ENCODE measurements around the gene NKD1.

NKD1 gene

GRCh38 chr16:50653633-50654519 lies 105.7 kb downstream of the NKD1 start:
- H3K36me3 ChIP-seq, result no peaks in the 10 kb centered on the region
- H3K27me3 ChIP-seq, result no peaks in the 10 kb centered on the region
- no peak overlapping the region for H3K4me3 ChIP-seq (ENCODE audit: low read depth, low read length)
- no peaks in the 10 kb centered on the region for H3K9me3 ChIP-seq
- no peaks in the 10 kb centered on the region for H3K4me1 ChIP-seq
- TF ChIP-seq, protein P1, sequence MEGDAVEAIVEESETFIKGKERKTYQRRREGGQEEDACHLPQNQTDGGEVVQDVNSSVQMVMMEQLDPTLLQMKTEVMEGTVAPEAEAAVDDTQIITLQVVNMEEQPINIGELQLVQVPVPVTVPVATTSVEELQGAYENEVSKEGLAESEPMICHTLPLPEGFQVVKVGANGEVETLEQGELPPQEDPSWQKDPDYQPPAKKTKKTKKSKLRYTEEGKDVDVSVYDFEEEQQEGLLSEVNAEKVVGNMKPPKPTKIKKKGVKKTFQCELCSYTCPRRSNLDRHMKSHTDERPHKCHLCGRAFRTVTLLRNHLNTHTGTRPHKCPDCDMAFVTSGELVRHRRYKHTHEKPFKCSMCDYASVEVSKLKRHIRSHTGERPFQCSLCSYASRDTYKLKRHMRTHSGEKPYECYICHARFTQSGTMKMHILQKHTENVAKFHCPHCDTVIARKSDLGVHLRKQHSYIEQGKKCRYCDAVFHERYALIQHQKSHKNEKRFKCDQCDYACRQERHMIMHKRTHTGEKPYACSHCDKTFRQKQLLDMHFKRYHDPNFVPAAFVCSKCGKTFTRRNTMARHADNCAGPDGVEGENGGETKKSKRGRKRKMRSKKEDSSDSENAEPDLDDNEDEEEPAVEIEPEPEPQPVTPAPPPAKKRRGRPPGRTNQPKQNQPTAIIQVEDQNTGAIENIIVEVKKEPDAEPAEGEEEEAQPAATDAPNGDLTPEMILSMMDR (IDR thresholded peaks at IDR 0.05; ENCODE audit: low read depth, low read length), result no peak
- DNase-seq, result no peak

- H3K4me3 ChIP-seq (ENCODE audit: low read depth, low read length), result no peak overlapping the region
- TF ChIP-seq, protein P1 (IDR thresholded peaks at IDR 0.05; ENCODE audit: low read depth, low read length), result no peak
Measured at GRCh38 chr16:50655558-50656055, 107.4 kb downstream of the NKD1 start.

DNA sequence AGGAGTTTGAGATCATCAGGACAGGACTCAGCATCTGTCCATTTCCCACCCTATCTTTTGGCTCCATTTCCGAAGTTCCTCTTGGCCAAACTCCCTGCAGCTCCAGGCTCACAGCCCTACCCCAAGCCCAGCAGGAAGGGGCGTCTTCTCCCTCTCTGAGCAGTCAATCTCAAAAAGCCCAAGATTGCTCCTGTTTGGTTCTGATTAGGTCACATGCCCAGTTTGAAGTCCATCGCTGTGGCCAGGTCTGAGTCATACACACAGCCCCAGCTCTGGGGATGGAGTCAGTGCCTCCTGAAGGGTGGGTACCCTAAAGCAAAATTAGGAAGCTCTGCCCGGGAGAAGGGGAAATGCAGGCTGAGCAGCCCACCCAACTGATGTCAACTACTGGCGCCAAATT lies 109.0 kb downstream of the NKD1 start:
- TF ChIP-seq, protein P1 (IDR thresholded peaks at IDR 0.05; ENCODE audit: low read depth, low read length), result no peak
- no peak for DNase-seq

More at GRCh38 chr16:50655558-50656055, 107.4 kb downstream of the NKD1 start:
- Histone ChIP-seq H3K36me3 (no peaks in the 10 kb centered on the region), H3K27me3 (no peaks in the 10 kb centered on the region), H3K9me3 (no peaks in the 10 kb centered on the region), H3K4me1 (no peaks in the 10 kb centered on the region)
- no peak for DNase-seq

GRCh38 chr16:50659806-50660205 lies 111.6 kb downstream of the NKD1 start:
- Histone ChIP-seq H3K9me3 (no peaks in the 10 kb centered on the region), H3K4me1 (no peaks in the 10 kb centered on the region), H3K27me3 (no peaks in the 10 kb centered on the region), H3K4me3 (ENCODE audit: low read depth, low read length) (no peak overlapping the region), H3K36me3 (no peaks in the 10 kb centered on the region)
- DNase-seq, result no peak
- TF ChIP-seq, protein P1 (IDR thresholded peaks at IDR 0.05; ENCODE audit: low read depth, low read length), result no peak

More for the DNA sequence above, 109.0 kb downstream of the NKD1 start:
- Histone ChIP-seq H3K4me3 (ENCODE audit: low read depth, low read length) (no peak overlapping the region), H3K36me3 (no peaks in the 10 kb centered on the region), H3K9me3 (no peaks in the 10 kb centered on the region), H3K27me3 (no peaks in the 10 kb centered on the region), H3K4me1 (no peaks in the 10 kb centered on the region)

- Histone ChIP-seq H3K9me3 (no peaks in the 10 kb centered on the region), H3K27me3 (no peaks in the 10 kb centered on the region), H3K4me3 (ENCODE audit: low read depth, low read length) (no peak overlapping the region), H3K4me1 (no peaks in the 10 kb centered on the region), H3K36me3 (no peaks in the 10 kb centered on the region)
- TF ChIP-seq, protein P1 (IDR thresholded peaks at IDR 0.05; ENCODE audit: low read depth, low read length), result no peak
- no peak for DNase-seq
Measured at GRCh38 chr16:50662306-50662940, 114.2 kb downstream of the NKD1 start.

Measured in BE2C (cell line).